Panc1 (cell line): ENCODE measurements around the gene IRF8. TPM values are rescaled to one million over a fixed set of nuclear protein-coding genes. Genes with fewer than 3 reads are reported as not detected.

Experiments used
- ATAC-seq: fragments of 200-7000 bp; cut with Tn5 transposase; 2 replicates; pipeline ENCODE4 v1.9.1; 2020; ENCODE audit warnings: mild to moderate bottlenecking, moderate library complexity
- Bru-seq: library from RNA; stranded (reverse); fragments of 400-500 nt; gene quantifications from one replicate; lab custom pipeline; 2021; lab: Mats Ljungman, UMichigan
- BruChase-seq, 2 experiments: library from RNA; stranded (reverse); fragments of 400-500 nt; gene quantifications; one replicate each; lab custom pipeline; 2021; lab: Mats Ljungman, UMichigan
- BruUV-seq: library from RNA; stranded (reverse); fragments of 400-500 nt; replicated peaks from 2 replicates; lab custom pipeline; 2021; lab: Mats Ljungman, UMichigan
- CTCF ChIA-PET: fragments of 300-600 bp; sonication (Branson Sonifier 250); formaldehyde crosslinking; loops from one replicate; lab custom pipeline; 2022; ENCODE audit warnings: antibody characterized with exemption; lab: Charles Lee
- POLR2A ChIA-PET: fragments of 300-600 bp; sonication (Branson Sonifier 250); formaldehyde crosslinking; loops from one replicate; lab custom pipeline; 2022; ENCODE audit warnings: antibody characterized with exemption; lab: Charles Lee
- DNase-seq: peaks from one replicate; pipeline ENCODE4 v3.0.0-alpha.2; 2010; ENCODE audit warnings: low read depth, low spot score
- H3K27ac ChIP-seq: 2 replicates; pipeline ENCODE4 v1.5.1; 2011; ENCODE audit warnings: mild to moderate bottlenecking, low read length, inconsistent platforms
- H3K27me3 ChIP-seq: fragments of 200-500 bp; sonication (Bioruptor generic); 2 replicates; pipeline ENCODE4 v1.6.0; 2014; ENCODE audit warnings: low read length, inconsistent platforms; ENCODE audit not compliant: control insufficient read depth, insufficient read depth
- H3K36me3 ChIP-seq: fragments of 200-500 bp; sonication (Bioruptor generic); 2 replicates; pipeline ENCODE4 v1.5.1; 2014; ENCODE audit warnings: inconsistent platforms, mild to moderate bottlenecking, low read length, moderate library complexity; ENCODE audit not compliant: control insufficient read depth, insufficient read depth
- H3K4me1 ChIP-seq: 2 replicates; pipeline ENCODE4 v1.5.1; 2011; ENCODE audit warnings: inconsistent platforms, mild to moderate bottlenecking, low read length, moderate library complexity; ENCODE audit not compliant: control insufficient read depth, insufficient read depth
- H3K4me3 ChIP-seq, 2 experiments: 2 replicates each; pipeline ENCODE4 v1.5.1; 2011 to 2012; ENCODE audit warnings: low read depth in 2 of 2, low read length in 2 of 2, mild to moderate bottlenecking in 2 of 2, inconsistent platforms in 1 of 2, moderate library complexity in 1 of 2
- H3K9me3 ChIP-seq: fragments of 200-500 bp; sonication (Bioruptor generic); 2 replicates; pipeline ENCODE4 v1.5.1; 2014; ENCODE audit warnings: low read depth, mild to moderate bottlenecking, inconsistent platforms, low read length, moderate library complexity; ENCODE audit not compliant: control insufficient read depth, insufficient read depth
- POLR2AphosphoS5 ChIP-seq: IDR thresholded peaks from 2 replicates; pipeline ENCODE4 v1.6.1; 2012; ENCODE audit warnings: mild to moderate bottlenecking, low read depth, low read length, moderate library complexity
- SIN3A ChIP-seq: IDR thresholded peaks from 2 replicates; pipeline ENCODE4 v1.6.1; 2012; ENCODE audit warnings: low read depth, mild to moderate bottlenecking, low read length, moderate library complexity, borderline replicate concordance; ENCODE audit not compliant: insufficient read depth
- TCF7L2 ChIP-seq: IDR thresholded peaks from 2 replicates; pipeline ENCODE4 v1.6.1; 2011; ENCODE audit warnings: mild to moderate bottlenecking, low read depth, low read length, inconsistent platforms
- in situ Hi-C: cut with HindIII; loops from 2 replicates; pipeline ENCODE4 v1.10.0; 2016; ENCODE audit warnings: low sequenced_read_pairs, low pct_unique_long_range_greater_than_20kb
- intact Hi-C: fragments of 100-400 bp; cut with micrococcal nuclease; formaldehyde crosslinking; loops from one replicate; pipeline ENCODE4 v1.10.0; 2022; ENCODE audit not compliant: unreplicated experiment
- long read RNA-seq: library from polyadenylated mRNA; unstranded; transcript quantifications from one replicate; pipeline ENCODE4 v2.0.0, GENCODE V29; 2021; ENCODE audit not compliant: unreplicated experiment
- polyA plus RNA-seq: library from polyadenylated mRNA; unstranded; fragments of >200 nt; gene quantifications from one replicate; pipeline ENCODE4 v1.2.1, GENCODE V29; 2012; ENCODE audit warnings: missing spikeins; ENCODE audit not compliant: insufficient read length
- total RNA-seq: library from RNA; stranded (reverse); gene quantifications from one replicate; pipeline ENCODE4 v1.2.1, GENCODE V29; 2021; ENCODE audit not compliant: unreplicated experiment
- TF ChIP-seq, protein P1 (sequence below), 2 experiments: IDR thresholded peaks; 2 replicates each; pipeline ENCODE4 v1.6.1; 2011 to 2012; ENCODE audit warnings: low read depth in 2 of 2, control low read depth in 1 of 2, low read length in 1 of 2, mild to moderate bottlenecking in 1 of 2, moderate library complexity in 1 of 2; ENCODE audit not compliant: insufficient read depth in 1 of 2
- TF ChIP-seq, protein P2 (sequence below): fragments of 450-650 bp; IDR thresholded peaks from 2 replicates; pipeline ENCODE4 v1.5.1; 2017; ENCODE audit warnings: mild to moderate bottlenecking

IRF8 gene
- 0.62 TPM for total RNA-seq
- not detected for polyA plus RNA-seq
- Bru-seq, nascent RNA: percentile 16 among the genes with signal in this experiment
- BruChase-seq, experiment 1, labeled RNA remaining after a 2-hour chase: percentile 20 among the genes with signal in this experiment
- BruChase-seq, experiment 2, labeled RNA remaining after a 6-hour chase: percentile 27 among the genes with signal in this experiment
- long read RNA-seq: 0 reads

GRCh38 chr16:85898521-85899442, at the start of gene IRF8:
TSS of gene IRF8 (plus strand) at chr16:85899162. CDS start at chr16:85903016, 3,854 bp downstream.
- Histone ChIP-seq H3K4me3 (peak within 1 kb of the TSS; percentile 30 to 37), H3K27me3 (peaks cover 18% of the 10 kb centered on the region), H3K36me3 (no peaks in the 10 kb centered on the region), H3K27ac (no peak within 1 kb of the TSS), H3K4me1 (no peaks in the 10 kb centered on the region), H3K9me3 (no peaks in the 10 kb centered on the region)
- peak; percentile 91 for ATAC-seq
- no peak for TF ChIP-seq SIN3A
- TF ChIP-seq, protein P1, sequence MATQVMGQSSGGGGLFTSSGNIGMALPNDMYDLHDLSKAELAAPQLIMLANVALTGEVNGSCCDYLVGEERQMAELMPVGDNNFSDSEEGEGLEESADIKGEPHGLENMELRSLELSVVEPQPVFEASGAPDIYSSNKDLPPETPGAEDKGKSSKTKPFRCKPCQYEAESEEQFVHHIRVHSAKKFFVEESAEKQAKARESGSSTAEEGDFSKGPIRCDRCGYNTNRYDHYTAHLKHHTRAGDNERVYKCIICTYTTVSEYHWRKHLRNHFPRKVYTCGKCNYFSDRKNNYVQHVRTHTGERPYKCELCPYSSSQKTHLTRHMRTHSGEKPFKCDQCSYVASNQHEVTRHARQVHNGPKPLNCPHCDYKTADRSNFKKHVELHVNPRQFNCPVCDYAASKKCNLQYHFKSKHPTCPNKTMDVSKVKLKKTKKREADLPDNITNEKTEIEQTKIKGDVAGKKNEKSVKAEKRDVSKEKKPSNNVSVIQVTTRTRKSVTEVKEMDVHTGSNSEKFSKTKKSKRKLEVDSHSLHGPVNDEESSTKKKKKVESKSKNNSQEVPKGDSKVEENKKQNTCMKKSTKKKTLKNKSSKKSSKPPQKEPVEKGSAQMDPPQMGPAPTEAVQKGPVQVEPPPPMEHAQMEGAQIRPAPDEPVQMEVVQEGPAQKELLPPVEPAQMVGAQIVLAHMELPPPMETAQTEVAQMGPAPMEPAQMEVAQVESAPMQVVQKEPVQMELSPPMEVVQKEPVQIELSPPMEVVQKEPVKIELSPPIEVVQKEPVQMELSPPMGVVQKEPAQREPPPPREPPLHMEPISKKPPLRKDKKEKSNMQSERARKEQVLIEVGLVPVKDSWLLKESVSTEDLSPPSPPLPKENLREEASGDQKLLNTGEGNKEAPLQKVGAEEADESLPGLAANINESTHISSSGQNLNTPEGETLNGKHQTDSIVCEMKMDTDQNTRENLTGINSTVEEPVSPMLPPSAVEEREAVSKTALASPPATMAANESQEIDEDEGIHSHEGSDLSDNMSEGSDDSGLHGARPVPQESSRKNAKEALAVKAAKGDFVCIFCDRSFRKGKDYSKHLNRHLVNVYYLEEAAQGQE (IDR thresholded peaks at IDR 0.05; ENCODE audit: insufficient read depth in 1 of 2, low read depth in 2 of 2, low read length in 1 of 2): no peak
- TF ChIP-seq POLR2AphosphoS5: no peak
- TF ChIP-seq TCF7L2: no peak
- TF ChIP-seq, protein P2, sequence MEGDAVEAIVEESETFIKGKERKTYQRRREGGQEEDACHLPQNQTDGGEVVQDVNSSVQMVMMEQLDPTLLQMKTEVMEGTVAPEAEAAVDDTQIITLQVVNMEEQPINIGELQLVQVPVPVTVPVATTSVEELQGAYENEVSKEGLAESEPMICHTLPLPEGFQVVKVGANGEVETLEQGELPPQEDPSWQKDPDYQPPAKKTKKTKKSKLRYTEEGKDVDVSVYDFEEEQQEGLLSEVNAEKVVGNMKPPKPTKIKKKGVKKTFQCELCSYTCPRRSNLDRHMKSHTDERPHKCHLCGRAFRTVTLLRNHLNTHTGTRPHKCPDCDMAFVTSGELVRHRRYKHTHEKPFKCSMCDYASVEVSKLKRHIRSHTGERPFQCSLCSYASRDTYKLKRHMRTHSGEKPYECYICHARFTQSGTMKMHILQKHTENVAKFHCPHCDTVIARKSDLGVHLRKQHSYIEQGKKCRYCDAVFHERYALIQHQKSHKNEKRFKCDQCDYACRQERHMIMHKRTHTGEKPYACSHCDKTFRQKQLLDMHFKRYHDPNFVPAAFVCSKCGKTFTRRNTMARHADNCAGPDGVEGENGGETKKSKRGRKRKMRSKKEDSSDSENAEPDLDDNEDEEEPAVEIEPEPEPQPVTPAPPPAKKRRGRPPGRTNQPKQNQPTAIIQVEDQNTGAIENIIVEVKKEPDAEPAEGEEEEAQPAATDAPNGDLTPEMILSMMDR: no peak
- BruUV-seq: no TSS peak
- CTCF ChIA-PET: no interaction called here
- in situ Hi-C loops (no loop called here), intact Hi-C loops (loop anchor here (10.0 kb wide), 1 partner anchor 74 kb away; no protein-coding TSS in a partner anchor)
- POLR2A ChIA-PET: no interaction called here
- DNase-seq: no peak

DNA sequence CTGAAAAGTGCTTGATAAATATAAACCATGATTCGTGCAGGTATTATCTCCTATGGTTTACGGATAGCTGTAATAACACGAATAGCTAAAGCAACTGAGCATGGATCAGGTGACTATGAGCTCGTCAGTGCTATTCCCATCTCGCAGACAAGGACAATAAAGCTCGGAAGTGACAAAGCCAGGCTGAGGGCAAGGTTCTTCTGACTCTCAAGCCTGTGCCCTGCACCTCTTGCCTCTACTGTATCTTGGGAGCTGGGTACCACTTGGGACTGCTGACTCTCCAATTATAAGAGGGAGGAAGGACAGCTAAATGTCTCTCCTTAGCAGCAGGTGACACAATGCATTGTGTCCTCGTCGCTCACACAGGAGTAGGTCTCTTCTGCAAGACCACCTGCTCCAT, 49.6 kb upstream of the IRF8 start:
- no peak overlapping the region for H3K4me3 ChIP-seq
- no peaks in the 10 kb centered on the region for H3K36me3 ChIP-seq
- in situ Hi-C loops: no loop called here
- intact Hi-C loops: no loop called here
- DNase-seq (no peak), ATAC-seq (no peak)
- ChIA-PET CTCF (no interaction called here), POLR2A (no interaction called here)
- TF ChIP-seq SIN3A: no peak
- TF ChIP-seq, protein P1 (IDR thresholded peaks at IDR 0.05; ENCODE audit: insufficient read depth in 1 of 2, low read depth in 2 of 2, low read length in 1 of 2): no peak
- BruUV-seq: no TSS peak
- no peaks in the 10 kb centered on the region for H3K27me3 ChIP-seq
- no peaks in the 10 kb centered on the region for H3K4me1 ChIP-seq
- no peak overlapping the region for H3K27ac ChIP-seq
- no peaks in the 10 kb centered on the region for H3K9me3 ChIP-seq
